Measurements from ENCODE around the gene RARG.
A peak's percentile ranks its signal among the peaks of the same experiment; 100 is the strongest.
"Not testable (repeated sequence)": the region's sequence is repeated elsewhere in the genome, so short reads cannot be mapped to it uniquely, and the experiment has no call there.

Gene RARG

DNA sequence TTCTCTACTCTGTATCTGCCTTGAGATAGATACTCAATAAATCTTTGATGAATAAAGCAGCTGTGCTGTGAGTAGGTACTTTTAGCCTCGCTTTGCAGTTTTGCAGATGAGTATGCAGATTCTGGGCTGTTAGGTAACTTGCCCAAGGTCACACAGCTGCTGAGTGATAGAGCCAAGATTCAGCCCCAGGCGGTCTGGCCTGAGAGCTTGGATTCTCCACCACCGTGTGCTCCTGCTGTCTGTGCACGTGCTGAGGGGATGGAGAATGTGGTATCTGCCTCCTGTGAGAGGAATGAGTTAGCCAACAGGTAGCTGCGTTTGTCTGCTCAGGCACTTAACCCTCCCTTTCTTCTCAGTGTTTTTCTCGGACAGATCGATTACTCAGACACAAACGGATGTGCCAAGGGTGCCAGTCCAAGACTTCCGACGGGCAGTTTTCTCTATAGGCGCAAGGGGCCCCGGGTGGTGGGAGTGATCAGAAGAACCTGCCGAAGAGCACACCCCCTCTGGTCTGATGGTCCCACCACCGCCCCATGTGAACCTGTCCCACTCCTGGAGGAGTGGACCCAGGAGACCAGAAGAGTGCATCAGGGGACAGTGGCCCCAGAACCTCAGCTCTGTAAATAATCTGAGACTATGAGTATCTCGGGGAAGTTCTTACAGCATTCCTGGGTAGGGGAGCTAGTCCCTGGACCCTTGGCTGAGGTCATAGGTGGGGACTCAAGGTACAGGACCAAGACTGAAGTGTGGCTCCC lies 44.7 kb downstream of the RARG start:
- DNase-seq, result no peak

- no peak for DNase-seq
These were observed 45.3 kb downstream of the RARG start for GRCh38 chr12:53186745-53187144.

GRCh38 chr12:53185582-53186153 lies 46.3 kb downstream of the RARG start:
- no peak for DNase-seq

DNA sequence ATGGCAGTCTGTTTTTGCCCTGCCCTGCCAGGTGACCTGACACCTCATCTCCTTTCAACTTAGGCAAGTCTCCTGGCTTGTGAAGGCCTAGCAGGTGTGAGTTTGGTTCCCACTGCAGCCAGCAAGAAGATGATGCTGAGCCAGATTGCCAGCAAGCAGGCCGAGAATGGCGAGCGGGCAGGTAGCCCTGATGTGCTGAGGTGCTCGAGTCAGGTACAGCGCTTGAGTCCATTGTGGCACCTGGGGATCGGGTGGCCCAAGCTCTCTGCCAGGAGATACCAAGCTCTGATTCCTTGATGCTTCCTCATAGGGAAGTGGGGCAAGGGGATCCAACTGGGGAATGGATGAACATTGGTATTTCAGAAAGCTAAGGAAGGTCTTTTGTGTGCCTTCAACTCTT lies 47.2 kb downstream of the RARG start:
- DNase-seq, result no peak

DNA sequence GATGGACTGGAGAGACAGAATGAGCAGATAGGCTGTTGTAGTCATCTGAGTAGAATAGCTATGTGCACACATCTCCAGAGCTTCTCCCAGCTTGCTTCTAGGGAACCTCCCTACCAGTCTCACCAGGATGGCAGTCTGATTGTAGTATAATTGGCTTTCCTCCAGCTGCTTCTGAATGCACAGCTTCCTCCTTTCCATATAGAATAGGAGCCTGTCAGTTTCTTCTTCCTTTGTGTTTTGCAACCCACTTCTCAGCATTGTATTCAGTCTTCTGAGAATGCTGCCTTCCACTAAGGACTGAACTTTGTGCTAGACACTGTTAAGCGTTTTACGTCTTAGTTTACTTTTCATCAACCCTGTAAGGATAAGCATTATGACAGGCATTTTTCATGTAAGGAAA lies 49.1 kb downstream of the RARG start:
- DNase-seq, result no peak

DNA sequence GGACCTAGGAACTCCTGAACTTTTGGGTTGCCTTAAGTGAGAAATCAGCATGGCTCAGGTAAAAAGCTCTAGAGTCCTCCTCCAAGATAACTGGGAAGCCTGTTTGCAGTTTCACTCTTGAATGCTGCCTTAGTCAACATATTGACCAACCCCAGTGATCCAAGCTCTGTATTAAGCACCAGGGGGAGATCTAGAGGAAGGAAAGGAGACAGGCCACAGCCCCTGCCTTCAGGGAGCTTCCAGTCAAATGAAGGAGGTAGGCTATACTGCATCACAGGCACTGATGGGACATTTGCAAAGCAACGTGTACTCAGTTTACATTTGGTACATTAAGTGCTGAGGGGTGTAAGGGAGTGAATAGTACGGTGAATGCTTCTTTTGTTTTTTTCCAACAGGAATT lies 50.1 kb downstream of the RARG start:
- no peak for DNase-seq

DNA sequence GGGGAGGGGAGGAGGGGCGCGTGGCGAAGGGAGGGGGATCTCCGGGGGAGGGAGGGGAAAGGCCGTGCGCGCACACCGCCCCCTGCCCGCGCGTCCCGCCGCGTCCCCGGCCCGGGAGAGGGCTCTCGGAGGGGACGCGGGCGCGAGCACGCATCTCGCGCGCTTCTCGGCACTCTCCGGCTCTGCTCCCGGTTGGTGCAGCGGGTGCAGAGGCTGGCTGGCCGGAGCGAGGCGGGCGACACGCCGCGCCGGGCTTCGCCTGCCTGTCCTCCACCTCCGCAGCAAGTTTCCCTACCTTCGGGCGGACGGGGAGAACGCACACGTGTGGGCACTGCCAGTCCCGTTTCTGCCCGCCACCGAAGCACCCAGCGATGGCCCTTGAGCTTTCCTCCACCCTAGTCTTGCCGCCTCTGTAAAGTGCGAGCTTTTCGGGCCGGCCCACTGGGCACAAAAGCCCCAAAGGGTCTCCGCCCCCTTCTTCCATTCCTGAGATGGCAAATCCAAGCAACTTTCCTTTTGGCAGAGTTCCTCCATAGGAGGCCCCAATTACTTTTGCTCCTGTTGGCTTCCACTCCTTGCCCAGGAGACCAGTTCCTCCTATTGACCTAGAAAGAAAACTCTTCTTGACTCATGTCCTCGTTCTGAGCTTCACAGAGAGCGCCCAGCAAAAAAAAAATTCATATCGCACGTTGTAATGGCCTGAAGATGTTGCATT lies 50.9 kb downstream of the RARG start:
- peak in 3 of 6 experiments; percentile 82 to 91 (median 85) for DNase-seq

GRCh38 chr12:53180220-53180930 lies 51.6 kb downstream of the RARG start, which contains the start of the genes CSAD and ZNF740:
CSAD (minus strand) TSS chr12:53180925; CDS start chr12:53173470, 7,455 bp downstream.
ZNF740 (plus strand) TSS chr12:53180722; CDS start chr12:53181984, 1,262 bp downstream.
- DNase-seq, result peak; percentile 91 to 97 (median 95)

DNA sequence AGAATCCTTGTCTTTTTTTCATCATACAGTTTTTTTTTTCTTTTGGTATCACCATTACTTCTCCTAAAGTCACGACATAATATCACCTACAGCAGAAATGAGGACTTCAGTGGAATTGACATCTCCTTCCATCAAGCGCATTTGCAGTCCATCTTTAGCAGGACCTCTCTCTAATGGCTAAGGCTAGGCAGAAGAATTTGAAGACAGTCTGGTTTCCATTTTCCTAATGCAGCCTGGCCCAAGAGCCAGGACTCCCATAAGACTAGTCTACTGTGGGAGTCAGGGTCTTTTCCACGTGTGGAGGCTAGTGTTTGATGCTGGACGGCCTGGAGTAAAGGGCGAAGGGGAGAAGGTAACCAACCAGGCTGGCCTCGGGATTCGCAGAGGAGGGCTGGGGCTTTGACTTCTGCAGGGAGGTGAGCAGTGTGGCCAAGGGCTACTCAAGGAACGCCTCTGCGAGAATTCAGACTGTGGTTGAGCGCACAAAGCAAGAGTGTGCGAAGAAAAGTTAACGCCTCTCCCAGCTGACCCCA lies 52.3 kb downstream of the RARG start:
- no peak for DNase-seq

GRCh38 chr12:53178803-53179202 lies 53.2 kb downstream of the RARG start:
- DNase-seq, result not testable (repeated sequence)

GRCh38 chr12:53177447-53177846 lies 54.6 kb downstream of the RARG start:
- DNase-seq, result not testable (repeated sequence)

- DNase-seq, result no peak
These were observed 55.3 kb downstream of the RARG start for GRCh38 chr12:53176750-53177149.

DNA sequence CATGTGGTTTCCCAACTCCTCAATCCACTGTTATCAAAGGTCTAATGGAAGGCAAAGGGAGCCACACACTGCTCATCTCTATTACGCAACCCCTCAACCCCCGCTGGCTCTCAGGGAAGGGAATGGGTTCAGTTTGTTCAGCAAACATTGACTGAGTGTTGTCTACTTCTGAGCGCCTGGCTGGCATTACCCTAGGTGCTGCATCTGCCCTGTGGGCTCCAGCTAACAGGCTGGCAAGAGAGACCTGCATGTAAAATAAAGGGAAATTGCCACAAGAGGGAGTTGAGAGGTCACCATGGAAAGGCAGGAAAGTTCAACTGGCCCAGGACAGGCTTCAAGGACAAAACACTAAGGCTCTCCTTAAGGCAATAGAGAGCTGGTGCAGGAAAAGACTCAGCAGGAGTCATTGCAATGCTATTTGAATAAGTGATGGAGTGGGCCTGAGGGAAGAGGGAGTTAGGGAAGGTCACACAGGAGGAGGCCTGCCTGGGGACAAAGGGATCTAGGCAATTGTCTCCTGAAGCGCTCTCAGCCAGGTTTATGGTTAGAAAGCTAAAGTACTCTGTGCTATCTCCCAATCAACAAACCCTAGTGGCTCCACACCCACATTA lies 57.0 kb downstream of the RARG start:
- no peak for DNase-seq

DNA sequence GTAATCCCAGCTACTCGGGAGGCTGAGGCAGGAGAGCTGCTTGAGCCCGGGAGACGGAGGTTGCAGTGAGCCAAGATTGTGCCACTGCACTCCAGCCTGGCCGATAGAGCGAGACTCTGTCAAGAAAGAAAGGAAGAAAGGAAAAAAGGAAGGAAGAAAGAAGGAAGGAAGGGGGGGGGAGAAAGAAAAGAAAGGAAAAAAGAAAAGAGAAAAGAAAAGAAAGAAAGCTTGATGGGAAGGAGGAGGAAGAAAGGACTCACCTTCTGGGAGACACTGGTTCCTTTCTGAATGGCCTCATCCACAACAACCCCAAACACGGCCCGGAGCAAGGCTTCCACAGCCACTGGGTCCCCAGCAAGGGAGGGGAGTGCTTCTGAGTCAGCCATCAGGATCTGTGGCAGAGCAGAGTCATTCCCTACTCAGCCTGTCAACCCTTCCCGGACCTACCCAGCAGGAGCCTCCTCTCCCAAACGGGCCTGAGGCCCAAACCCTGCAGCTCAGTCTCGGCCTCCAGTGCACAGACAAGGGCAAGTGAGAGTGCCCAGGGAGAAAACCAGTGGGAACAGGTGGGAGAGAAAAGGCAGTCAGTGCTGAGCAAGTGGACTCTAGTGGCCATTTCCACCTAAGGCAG lies 58.8 kb downstream of the RARG start:
- DNase-seq, result no peak

DNA sequence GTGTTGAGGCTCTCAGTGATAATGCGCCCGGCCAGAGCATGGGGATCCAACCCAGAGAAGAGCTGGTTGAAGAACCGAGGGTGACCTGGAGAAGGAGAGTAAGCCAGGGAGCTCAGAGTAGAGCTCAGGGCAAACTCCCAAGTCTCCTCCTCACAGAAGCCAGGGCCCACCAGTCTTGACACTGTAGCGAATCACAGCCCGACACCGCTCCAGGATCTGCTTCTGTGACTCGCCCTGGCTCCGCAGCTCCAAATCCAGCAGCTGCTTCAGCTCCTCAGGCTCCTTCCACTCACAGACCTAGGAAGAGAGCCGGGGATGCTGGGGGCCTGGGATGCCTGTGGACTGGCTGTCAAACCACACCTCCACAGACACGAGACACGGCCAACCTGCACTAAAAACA lies 59.7 kb downstream of the RARG start:
- DNase-seq, result no peak

DNA sequence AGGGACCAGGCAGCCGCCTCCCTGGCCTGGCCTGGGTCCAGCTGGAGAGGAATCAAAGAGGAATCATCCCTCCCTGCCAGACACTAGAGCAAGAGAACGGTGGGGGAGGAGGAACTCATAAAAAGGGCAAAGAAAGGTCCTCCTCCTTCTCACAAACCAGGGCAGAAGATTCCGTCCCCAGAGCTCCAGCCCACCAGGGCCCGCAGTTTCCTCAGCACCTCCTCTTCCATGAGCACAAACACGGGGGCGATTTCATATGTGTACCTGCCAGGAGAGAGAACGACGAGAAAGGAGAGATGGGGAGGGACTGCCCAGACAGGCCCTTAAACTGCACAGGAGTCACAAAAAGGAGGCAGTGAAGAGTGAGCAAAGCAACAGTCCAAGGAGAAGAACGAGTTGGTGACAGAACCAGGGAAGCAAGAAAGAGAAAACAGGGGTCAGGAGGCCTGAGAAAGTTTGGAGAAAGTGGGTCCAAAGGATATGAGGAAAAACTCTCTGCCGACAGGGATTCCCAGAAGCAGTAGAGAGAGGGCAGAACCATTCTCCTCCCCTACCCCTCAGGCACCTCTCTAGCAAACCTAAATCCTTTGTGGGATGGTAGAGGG lies 60.2 kb downstream of the RARG start:
- DNase-seq, result no peak

GRCh38 chr12:53170876-53171724 lies 60.9 kb downstream of the RARG start:
- DNase-seq, result no peak

GRCh38 chr12:53170215-53170614 lies 61.8 kb downstream of the RARG start:
- DNase-seq, result no peak

DNA sequence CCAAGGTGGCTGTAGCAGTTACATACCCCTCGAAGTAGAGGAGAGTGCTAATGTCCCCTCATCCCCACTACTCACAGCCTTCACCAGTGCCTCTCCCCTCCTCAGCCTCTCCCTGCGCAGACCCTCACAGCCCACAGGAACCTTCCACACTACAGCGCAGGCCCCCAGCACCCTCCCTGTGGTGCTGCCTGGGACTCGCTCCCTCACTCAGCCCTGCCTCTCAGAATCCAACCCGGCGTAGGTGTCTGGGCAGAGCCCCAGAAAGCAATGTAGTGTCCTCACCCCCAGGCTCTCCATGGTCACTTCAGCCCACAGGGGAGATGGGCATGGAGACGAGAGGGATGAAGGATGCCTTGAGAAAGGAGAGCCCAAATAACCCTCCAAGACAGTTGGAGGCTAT lies 62.4 kb downstream of the RARG start:
- no peak for DNase-seq

GRCh38 chr12:53166837-53167236 lies 65.2 kb downstream of the RARG start:
- DNase-seq, result no peak

DNA sequence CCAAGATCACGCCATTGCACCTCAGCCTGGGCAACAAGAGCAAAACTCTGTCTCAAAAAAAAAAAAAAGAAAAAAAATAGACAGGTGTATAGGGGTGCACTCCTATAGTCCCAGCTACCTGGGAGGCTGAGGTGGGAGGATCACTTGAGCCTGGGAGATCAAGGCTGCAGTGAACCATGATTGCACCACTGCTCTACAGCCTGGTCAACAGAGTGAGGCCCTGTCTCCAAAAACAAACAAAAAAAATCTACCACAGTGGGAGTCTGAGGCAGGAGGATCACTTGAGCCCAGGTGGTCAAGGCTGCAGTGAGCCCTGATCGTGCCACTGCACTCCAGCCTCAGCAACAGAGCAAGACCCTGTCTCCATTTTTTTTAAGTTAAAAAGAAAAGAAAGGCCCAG lies 69.0 kb downstream of the RARG start:
- not testable (repeated sequence) for DNase-seq
